COR-L47 (cell line): Measurements from ENCODE around the gene SMYD5.
A peak's percentile ranks its signal among the peaks of the same experiment; 100 is the strongest.
"Not testable (repeated sequence)": the region's sequence is repeated elsewhere in the genome, so short reads cannot be mapped to it uniquely, and the experiment has no call there.

Source experiments
- DNase-seq: peaks from one replicate; lab custom pipeline; 2025; lab: John Stamatoyannopoulos, UW

Gene SMYD5

DNA sequence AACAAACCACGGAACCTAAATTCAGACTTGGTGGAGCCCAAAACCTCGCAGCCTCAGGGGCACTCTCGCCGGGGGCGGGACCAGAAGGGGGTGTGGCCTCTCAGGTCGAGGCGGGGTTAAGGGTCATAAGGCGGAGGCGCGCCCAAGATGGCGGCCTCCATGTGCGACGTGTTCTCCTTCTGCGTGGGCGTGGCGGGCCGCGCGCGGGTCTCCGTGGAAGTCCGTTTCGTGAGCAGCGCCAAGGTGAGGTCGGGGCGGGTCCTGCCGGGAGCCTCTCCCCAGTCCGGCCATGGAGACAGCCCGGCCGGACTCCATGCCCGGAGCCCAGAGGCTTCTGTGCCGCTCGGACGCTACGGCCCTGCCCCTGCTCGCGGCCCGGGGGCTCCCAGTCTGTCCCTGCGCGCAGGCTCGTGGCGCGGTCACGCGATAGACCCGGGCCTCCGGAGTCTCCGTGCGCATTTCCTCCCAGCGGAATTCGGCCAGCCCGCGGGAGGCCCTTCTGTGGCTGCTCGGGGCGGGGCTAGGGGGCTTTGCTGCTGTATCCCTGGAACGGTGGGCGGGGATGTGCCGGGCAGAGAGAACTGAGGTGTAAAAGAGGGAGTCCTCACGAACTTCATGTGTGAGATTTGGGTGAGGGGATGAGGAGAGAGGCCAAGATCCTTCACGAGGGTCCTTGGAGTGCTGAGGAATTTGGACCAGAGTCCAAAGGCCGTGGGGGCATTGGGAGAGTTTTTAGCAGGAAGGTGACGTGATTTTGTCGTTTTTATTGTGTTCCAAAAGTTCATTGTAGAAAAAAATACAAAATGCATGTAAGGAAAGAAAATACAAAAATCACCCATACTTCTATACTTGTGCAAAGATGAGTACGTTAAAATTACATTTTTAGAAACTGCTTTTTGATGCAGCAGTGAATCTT, at the start of gene SMYD5:
Gene SMYD5 (plus strand): TSS at position 126 of the 916 bp plus-strand sequence. CDS start 22 bp downstream, at position 148.
- peak; percentile 67 for DNase-seq

DNA sequence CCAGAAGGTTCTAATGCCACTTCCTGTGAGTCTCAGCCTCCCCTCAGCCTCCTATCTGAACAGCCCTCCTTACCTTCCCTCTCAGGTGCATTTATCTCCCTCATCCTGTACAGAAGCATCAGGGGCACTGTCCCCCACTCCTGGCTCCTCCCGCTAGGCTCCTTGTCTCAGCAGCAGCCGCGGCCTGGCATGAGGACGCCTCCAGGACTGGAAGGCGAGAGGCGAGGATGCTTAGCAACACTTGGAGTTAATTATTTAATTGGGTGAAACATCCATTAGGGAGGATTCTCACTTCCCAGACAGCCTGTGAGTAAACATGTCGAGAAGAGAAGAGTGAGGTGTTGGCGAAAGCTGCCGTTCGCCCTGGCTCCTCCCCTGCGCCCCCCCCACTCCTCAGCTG, 48.1 kb upstream of the SMYD5 start:
- DNase-seq, result peak; percentile 30

DNA sequence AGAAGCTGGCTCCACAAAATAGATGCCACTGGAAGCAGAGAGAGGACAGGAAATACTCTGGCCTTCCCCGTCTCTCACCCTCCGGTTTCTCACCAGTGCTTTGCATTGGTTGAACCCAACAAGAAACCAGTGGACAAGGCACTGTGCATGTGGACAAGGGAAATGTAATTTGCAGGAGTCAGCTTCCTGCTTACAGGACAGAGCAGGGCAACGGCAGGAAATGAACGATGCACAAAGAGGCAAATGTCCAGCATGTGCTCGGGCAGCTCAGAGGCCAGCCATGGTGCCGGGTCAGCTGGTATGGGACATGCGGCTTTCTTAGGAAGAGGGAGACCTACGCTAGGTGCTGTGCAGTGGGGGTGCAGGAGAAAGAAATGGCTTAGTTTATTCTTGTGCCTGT, 47.2 kb upstream of the SMYD5 start:
- DNase-seq, result not testable (repeated sequence)

GRCh38 chr2:73168348-73168747, 45.7 kb upstream of the SMYD5 start:
- not testable (repeated sequence) for DNase-seq

GRCh38 chr2:73170341-73170740, 43.7 kb upstream of the SMYD5 start:
- not testable (repeated sequence) for DNase-seq

GRCh38 chr2:73172963-73173362, 41.1 kb upstream of the SMYD5 start:
- DNase-seq, result no peak

DNA sequence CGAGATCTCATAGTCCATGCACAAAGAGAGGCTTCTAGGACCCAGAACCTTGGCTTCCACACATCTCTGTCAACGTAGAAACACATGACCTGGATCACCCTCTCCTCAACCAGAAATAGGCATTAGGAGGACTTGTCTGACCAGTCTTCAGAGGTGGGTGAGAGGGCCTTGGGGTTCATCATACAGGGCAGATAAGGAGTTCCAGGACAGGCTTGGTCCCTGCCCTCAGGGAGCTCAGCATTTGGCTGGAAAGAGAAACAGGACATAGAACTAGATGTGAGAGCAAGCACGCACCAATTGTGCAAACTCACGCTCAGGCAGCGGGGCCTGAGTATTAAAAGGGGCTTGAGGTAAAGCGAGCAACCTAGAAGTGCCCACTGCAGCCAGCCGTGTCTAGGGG, 40.3 kb upstream of the SMYD5 start:
- no peak for DNase-seq

DNA sequence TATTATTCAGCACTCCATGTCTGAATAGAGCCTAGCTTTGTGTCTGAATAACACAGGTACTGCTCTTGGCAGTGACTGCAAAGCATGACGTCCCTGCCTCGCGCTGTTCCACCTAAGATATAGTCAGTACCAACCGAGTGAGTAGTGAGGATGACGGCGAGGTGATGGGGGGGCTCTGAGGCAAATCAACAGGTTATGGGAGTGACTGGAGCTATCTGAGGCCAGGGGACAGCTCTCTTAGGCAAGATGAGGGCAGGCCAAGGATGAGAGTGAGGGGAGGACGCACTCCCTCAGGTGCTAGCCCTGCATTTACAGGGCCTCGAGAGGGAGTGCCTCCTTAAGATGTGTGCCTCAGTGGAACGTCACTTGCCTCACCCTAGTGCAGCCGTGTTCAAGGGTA, 39.8 kb upstream of the SMYD5 start:
- no peak for DNase-seq

- no peak for DNase-seq
Measured at GRCh38 chr2:73174941-73175662, 38.9 kb upstream of the SMYD5 start.

GRCh38 chr2:73175663-73176204, 38.3 kb upstream of the SMYD5 start:
- peak; percentile 78 for DNase-seq

DNA sequence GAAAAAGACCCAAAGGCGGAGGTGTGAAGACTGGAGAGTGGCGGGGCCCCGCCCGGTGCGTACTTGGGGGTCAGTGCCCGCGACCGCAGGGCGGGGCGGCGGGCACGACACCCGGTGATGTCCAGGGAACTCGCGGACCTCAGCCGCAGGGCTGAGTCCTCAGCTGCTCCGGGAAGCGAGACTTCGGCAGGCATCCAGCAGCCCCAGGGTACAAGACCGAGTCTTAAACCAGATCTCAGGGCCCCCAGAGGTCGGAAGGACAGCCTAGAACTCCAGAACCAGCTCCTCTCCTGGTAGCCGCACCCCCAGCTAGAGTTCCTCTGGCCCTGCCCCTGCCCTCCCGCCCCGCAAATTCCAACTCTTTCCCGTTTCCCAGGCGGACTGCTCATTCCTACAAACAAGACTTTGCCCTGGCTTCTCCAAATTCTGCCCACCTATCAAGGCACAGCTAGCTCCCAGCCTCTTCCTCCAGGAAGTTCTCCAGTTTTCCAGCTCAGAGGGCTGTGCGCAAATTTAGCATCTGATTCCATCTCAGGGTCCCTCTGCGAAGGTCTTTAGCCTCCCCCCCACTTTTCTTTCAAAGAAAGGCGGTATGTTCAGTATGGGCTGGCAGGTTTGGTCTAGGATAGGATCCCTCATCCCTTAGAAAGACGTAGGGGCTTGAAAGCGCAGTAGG, 37.7 kb upstream of the SMYD5 start:
- no peak for DNase-seq

DNA sequence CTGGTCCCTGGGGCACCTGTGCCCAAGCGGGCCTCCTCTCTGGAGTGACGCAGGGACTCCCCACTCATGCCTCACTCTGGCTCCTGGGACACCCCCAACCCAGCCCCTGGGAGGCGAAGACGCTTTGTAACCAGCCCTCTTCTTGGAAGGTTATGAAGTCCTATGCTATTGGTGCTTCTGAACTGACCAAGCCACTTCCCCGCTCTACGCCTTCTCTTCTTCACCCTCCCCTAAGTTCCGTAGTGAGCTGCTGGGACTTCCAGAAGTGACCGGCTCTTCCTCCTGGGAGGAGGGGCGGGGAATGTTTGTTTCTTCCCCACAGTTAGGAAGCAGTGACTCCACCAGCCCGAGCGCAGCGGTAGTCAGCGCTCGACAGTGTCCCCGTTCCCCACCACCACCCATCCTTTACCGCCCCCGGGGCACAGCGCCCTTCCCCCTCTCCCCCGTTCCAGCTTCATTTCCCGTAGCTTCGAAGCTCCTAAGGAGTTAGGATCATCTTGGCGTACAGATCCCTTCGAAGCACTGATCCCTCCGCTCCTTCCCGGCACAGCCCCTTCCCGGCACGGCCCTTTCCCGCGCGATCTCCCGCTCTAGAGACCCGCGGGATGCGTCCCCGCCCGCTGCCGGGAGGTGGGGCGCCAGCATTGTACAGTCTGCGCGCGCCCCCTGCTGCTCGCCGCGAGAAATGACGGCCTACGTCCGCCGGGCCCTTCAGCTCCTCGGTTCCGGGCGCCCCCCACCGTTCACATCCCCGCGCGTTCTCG, 37.0 kb upstream of the SMYD5 start:
- peak; percentile 89 for DNase-seq

DNA sequence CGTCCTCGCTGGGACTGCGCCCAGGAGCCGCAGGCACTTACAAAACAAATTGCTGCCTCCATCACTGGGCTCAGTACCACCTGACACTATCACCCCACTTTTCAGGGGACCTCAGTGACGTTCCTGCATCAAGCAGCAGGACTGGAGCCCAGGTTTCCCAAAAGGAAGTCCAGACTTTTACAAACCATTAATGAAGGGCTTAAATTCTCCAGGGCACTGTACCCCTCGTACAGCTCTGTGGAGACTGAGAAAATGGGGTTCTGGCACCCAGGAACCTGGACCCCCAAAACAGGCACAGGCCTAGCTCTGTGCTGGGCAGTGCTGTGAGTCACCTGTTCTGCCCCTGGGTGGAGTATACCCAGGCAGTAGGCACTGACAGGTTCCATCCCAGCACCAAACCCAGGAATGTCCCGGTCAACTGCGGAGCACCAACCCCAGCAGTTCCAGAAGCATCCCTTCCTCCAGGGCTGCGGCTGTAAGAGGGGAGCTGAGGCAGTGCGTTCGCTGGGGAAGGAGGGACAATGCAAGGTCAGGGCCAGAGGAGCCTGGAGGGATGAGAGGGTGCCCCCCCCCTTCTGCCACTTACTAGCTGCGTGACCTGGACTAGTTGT, 36.3 kb upstream of the SMYD5 start:
- no peak for DNase-seq

DNA sequence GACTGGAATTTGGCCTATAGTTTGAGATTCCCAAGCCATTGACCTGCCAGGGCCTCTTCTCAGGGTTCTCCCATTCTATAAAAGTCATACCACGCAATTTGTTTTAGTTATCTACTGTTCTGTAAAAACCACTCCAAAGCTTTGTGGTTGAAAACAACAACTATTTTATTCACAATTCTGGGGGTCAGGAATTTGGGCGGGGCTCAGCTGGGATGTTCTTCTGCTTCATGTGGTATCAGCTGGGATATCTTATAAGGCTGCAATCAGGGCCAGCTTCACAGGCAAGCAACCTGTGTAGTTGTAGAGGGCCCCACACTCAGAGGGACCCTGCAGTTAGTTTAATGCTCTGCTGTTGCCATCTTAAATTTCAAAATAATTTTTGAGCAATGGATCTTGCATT, 28.1 kb upstream of the SMYD5 start:
- DNase-seq, result no peak

DNA sequence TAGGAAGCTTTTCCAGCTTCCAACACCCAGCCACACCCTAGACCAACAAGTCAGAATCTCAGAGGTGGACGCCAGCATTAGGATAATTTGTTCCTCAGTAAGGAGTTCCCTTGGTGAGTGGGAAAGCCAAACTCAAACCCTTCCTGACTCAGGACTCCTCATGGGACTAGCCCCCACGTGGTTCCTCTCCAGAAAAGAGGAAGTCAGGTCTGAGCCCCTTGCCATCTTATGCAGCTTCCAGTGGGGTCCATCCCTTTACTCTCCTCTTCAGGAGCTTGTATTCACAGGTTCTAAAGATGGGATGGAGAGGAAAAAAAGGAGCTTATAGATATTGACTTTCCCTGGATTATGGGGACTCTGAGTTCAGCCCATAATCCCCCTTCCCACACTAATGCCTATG, 26.5 kb upstream of the SMYD5 start:
- DNase-seq, result no peak

GRCh38 chr2:73197579-73197978, 16.5 kb upstream of the SMYD5 start:
- no peak for DNase-seq

- not testable (repeated sequence) for DNase-seq
Measured at GRCh38 chr2:73200281-73200680, 13.8 kb upstream of the SMYD5 start.

DNA sequence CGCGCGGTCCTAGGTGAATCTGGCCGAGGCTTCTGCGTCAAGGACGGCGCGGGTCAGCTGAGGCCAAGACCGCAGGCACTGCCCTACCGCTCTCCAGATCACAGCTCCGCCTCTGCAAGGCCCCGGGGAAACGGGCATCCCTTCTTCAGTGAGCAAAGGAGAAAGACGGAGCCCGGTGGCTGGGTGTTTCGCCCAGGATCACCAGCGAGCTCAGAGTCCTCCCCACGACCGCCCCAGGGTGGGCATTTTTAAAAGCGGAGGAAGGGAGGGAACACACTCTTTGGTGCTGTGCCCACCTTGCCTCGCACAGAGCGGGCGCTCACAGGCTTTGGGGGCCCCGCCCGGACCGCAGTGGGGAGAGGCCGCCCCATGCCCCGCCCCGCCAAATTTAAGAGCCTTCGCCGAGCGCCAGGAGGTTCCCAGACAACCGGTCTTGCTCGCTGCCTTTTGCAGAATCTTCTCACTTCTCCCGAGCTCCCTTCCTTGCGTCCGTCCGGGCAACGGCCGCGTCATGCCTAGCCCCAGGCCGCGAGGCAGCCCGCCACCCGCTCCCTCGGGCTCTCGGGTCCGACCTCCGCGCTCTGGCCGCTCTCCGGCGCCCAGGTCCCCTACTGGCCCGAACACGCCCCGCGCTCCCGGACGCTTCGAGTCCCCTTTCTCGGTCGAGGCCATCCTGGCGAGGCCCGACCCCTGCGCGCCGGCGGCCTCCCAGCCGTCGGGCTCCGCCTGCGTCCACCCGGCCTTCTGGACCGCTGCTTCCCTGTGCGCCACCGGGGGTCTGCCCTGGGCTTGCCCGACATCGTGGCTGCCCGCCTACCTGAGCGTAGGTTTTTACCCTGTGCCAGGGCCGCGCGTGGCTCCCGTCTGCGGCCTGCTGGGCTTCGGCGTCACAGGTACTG, 11.6 kb upstream of the SMYD5 start, which contains the start of gene NOTO:
Gene NOTO (plus strand): TSS at position 419 of the 899 bp plus-strand sequence. CDS start 93 bp downstream, at position 512.
- DNase-seq, result no peak

DNA sequence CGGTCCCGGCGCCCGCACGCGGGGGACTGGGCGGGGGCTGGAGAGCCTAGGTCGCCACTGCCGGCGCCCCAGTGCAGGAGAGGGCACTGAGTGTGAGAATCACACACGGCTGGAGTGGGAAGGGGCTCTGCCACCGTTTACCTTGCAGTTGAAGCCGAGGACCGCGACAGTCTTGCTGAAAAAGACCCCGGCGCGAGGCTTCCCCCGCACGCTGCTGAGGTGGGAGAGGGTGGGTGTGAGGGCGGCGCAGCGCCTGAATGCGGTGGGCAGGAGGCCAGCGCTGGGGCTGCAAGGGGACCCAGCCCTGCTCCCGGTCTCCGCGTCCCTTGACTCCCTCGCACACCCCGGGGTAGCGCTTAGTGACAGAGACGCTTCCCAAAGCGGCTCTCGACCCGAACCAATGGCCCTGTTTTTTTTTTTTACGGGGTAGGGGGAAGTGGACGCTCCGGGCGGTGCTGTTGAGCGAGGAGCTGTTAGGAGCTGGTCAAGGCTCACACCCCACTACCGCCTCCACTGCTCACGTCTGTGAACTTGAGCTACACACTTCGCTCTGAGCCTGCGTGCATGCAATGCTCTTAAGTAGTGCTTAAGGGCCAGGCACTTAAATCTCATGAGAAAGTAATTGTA, 10.9 kb upstream of the SMYD5 start:
- no peak for DNase-seq
